T-helper 9 cell (primary cell): ENCODE measurements around the gene MAX.

Source experiments
- DNase-seq: peaks from one replicate; pipeline ENCODE4 v3.0.0-alpha.2; 2020

MAX gene

GRCh38 chr14:65072256-65072655, 30.1 kb downstream of the MAX start:
- no peak for DNase-seq

GRCh38 chr14:65071544-65071943, 30.8 kb downstream of the MAX start:
- DNase-seq = no peak

DNA sequence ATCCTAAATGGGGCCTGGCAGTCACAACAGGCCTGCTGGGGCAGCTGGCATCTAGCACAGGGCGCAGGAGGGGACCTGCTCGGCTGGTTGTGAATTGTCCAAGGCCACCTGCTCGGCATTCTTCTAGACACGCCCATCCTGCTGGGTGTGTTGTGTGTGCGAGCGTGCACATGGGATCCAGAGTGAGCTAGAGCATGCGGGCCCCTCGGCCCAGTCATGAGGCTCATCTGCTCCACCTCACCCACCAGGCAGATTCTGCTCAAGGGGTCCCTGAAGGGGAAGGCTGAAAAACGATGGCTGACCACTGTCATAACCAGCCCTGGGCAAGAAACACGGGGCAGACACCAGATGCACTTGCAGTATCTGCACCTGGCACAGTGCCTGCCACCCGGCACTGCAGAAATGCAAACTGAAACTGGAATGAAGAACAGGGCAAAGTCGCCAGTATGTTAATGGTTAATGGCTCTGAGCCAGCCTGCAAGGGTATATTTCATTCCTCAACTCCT, 31.8 kb downstream of the MAX start:
- no peak for DNase-seq

- DNase-seq = no peak
These were observed 32.4 kb downstream of the MAX start for GRCh38 chr14:65069874-65070413.

DNA sequence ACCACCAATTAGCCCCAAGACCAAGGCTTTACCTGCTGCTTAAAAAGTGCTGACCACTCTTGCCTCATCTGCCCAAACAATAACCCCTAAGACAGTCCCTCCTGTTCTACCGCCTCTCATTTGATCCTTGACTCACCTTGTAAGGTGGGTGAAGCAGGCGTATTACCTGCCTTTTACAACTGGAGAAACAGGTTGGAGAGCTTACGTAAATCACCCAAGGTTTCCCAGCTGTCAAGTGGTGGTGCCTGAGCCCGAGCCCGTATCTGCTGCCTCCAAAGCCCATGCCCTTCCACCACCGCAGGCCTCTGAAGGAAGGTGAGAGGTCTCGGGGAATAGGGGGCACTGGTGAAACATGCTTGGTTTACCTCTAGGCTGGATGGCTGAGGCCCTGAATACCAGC, 36.6 kb downstream of the MAX start:
- DNase-seq = no peak

GRCh38 chr14:65062096-65063075, 39.9 kb downstream of the MAX start:
- no peak for DNase-seq

DNA sequence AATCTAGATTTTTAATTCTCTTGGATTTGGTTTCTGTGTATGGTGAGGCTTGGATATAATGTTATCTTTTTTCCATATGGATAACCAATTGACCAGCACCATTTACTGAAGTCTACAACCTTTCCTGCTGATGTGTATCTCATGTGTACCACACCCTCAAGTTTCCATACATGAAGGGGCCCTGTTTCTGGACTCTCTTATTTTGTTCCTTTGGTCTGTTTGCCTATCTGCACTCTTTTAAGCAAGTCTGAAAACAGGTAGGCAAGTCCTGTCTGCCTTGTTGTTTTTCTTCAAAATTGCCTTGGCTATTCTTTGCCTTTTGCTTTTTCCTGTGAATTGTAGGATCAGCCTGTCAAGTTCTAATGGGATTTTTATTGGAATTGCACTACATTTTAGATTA, 44.6 kb downstream of the MAX start:
- no peak for DNase-seq

GRCh38 chr14:65054471-65055085, 47.7 kb downstream of the MAX start:
- DNase-seq = no peak

DNA sequence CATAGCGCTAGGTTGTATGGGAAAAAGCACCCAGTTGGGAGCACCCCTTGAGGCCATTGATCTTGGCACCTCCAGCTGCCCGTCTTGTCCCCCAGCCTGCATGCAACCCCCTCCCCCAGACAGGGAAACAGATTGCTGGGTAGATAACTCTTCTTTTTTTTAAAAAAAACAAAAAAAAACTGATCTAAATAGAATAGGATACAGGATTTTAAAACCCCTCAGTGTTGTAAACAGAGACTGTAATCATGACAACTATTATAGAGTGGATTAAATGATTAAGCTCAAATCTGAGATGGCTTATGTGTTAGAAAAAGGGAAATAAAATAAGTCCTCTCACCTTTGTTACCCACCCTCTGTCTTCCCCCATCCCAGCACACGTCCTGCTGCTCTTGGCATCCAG, 48.9 kb downstream of the MAX start:
- no peak for DNase-seq

DNA sequence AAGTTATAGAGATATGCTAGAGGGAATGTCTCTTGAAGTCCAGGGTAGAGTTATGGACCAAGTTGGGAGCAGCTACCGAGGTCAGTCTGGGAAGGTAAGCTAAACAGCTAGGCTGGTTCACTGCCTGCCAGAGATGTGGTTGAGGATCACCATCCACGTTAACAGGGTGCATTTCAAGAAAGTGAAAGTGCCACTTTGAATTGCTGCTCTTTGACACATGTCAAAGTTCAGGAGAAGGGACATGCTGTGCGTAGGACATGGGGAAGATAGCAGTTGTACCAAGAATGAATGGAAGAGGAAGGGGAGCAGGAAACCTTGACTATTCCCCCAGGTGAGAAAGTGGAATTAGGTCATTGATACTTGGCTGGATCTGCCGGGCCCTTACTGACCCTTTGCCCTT, 49.5 kb downstream of the MAX start:
- no peak for DNase-seq

GRCh38 chr14:65045709-65046108, 56.6 kb downstream of the MAX start:
- no peak for DNase-seq

- DNase-seq = no peak
These were observed 57.3 kb downstream of the MAX start for GRCh38 chr14:65045006-65045405.

GRCh38 chr14:65044596-65044959, 57.7 kb downstream of the MAX start:
- DNase-seq = no peak

DNA sequence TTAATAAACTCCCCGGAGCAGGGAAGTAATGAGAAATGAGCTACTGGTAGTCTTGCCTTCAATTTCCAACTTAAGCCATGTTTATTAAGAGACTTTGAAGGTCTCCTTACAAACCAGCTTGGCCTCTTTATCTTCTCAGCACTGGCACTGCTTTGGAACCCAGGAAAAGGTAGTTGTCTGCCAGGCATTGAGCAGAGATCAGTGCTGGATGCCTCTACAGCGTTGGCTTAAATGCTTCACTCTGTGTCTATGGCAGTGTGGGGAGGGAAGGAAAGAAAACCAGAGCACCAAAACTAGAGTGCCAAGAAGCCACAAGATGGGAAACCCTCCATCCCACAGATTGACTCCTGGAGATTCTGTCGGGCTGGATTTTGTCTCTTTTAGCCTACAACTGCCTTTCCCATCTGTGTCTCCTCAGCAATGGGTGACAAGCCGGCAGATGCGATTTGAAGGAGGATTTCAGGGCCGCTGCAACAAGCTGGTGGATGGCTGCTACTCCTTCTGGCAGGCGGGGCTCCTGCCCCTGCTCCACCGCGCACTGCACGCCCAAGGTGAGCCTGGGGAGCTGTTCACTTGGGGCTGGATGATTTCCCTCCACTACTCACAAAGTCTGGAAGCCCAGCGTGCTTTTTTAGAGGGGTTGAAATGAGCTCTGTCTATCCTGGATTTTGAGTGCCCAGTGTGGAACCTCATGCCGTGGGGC, 58.3 kb downstream of the MAX start:
- DNase-seq = no peak

GRCh38 chr14:65042731-65043372, 59.5 kb downstream of the MAX start:
- no peak for DNase-seq

DNA sequence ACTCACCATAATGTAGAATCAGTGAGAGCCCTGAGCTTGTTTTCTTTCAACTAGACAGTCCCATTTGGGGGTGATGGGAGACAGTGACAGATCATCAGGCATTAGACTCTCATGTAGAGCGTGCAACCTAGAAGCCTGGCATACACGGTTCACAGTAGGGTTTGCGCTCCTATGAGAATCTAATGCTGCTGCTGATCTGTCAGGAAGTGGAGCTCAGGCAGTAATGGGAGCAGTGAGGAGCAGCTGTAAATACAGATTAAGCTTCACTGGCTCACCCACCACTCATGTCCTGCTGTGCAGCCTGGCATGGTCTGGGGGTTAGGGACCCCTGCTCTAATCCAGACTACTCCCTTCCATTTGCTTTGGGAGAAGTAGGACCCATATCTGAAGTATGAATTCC, 60.0 kb downstream of the MAX start:
- no peak for DNase-seq

DNA sequence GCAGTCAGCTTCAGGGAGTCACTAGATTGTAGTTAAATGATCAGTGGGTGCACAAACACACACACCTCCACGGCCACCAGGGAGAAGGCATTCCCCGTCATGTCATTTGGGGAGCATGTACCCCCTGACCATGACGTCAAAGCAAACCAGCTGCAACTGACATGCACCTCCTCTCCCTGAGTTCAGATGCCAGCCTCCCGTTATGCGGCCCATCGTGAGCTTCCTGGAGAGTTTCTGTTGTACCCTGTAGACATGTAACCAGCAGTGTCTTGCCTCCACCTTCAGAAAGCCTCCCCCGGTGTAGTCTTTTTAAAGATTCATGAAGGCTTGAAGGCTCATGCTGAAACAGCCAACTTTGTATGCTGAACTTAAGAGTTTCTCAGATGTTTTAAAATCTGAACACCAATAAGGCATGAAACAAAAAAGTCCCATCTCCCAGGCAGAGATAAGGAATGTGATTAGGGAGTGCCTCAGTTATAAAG, 60.8 kb downstream of the MAX start:
- DNase-seq = no peak

DNA sequence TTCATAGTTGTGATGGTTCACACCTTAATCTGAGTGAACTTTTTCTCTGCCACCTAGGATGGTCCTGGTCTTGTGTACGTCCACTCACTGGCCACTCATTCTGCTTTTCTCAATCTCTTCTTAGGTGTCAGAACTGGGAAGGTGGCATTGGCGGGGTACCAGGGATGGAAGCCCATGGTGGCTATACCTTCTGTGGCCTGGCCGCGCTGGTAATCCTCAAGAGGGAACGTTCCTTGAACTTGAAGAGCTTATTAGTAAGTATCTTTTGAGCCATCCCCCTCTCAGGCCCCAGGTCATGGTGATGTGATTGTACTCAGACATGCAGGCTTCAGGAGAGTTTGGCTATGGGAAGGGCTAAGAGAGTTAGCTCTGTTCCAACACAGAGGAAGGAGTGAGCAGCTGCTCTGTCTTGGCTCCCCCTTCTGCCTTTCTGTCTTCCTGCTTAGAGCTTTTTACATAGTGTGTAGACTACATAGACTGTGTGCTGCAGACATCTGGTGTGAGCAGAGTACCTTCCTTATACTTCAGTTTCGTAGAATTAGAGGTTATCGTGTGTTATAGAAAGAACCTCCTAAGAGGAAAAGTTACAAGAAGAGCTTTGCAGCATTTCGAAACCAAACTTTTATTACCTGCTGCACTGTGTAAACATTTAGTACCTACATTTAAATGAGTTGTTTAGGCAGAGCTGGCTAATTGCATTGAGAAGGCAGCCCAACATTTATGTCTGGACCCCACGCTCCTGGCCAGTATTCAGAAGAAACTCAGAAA, 61.5 kb downstream of the MAX start:
- DNase-seq = no peak

GRCh38 chr14:65038966-65039365, 63.4 kb downstream of the MAX start:
- DNase-seq = no peak

GRCh38 chr14:65035049-65035448, 67.3 kb downstream of the MAX start:
- no peak for DNase-seq

DNA sequence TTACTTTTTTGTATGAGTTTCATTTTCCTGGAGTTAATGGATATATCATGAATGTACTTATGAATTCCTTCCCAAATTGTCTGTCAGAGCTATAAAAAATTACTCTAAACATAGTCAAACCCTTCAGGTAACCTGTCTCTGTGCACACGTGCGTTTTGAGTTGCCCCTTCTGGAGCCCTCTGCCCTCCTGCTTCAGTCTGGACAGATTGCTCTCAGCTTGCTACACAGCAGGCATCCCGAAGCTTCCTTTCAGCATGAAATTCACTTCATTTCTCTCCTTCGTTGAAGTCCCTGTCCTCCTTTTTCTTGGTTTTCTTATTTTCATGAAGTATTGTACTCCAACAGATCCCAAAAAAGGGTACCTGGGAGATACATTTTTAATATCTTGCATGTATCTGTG, 68.3 kb downstream of the MAX start:
- DNase-seq = no peak

- no peak for DNase-seq
These were observed 69.1 kb downstream of the MAX start for GRCh38 chr14:65033181-65033580.
